Stomach (tissue), 9 donors: ENCODE measurements around the gene TBC1D5. TPM values are rescaled to one million over a fixed set of nuclear protein-coding genes. Genes with fewer than 3 reads are reported as not detected.

ENCODE experiments used
- DNase-seq, 2 donors: peaks; one replicate each; pipeline versions ENCODE4 v3.0.0 to v3.0.0-alpha.2; 2013 to 2019
- H3K27ac ChIP-seq, 5 donors: fragments of 200-600 bp in 4 of 5; sonication (generic) in 4 of 5; one replicate each; pipeline ENCODE4 v1.5.1; 2013 to 2019; ENCODE audit warnings: mild to moderate bottlenecking in 1 of 5, moderate library complexity in 1 of 5
- H3K27me3 ChIP-seq, 3 donors: fragments of 200-600 bp; sonication (generic); one replicate each; pipeline ENCODE4 v1.5.1; 2017 to 2019; ENCODE audit warnings: mixed run types in 1 of 3
- H3K36me3 ChIP-seq, 4 donors: fragments of 200-600 bp; sonication (generic); 1 replicate in 3 of 4; 2 replicates in 1 of 4; pipeline ENCODE4 v1.5.1; 2016 to 2019
- H3K4me1 ChIP-seq, 4 donors: fragments of 200-600 bp; sonication (generic); one replicate each; pipeline ENCODE4 v1.5.1; 2016 to 2019
- H3K4me3 ChIP-seq, 4 donors: fragments of 200-600 bp; sonication (generic) in 3 of 4; one replicate each; pipeline ENCODE4 v1.5.1; 2016 to 2019; ENCODE audit warnings: mild to moderate bottlenecking in 1 of 4
- H3K9me3 ChIP-seq, 4 donors: fragments of 200-600 bp; sonication (generic); one replicate each; pipeline ENCODE4 v1.5.1; 2016 to 2019
- EP300 ChIP-seq: sonication (generic); formaldehyde crosslinking; IDR thresholded peaks from one replicate; pipeline ENCODE4 v1.6.1; 2017; ENCODE audit warnings: antibody characterized with exemption
- POLR2A ChIP-seq, 4 donors: fragments of 450-650 bp; IDR thresholded peaks; one replicate each; pipeline ENCODE4 v1.6.1; 2016; ENCODE audit warnings: antibody characterized with exemption in 4 of 4, control low read depth in 2 of 4, mild to moderate bottlenecking in 1 of 4, moderate library complexity in 1 of 4
- POLR2AphosphoS5 ChIP-seq, 3 donors: sonication (generic); formaldehyde crosslinking; IDR thresholded peaks; one replicate each; pipeline ENCODE4 v1.6.1; 2016; ENCODE audit warnings: antibody characterized with exemption in 3 of 3
- WGBS, 5 donors: extraction: QIAGEN DNeasy Blood & Tissue Kit in 3 of 5; methylation state at CpG; one replicate each; pipeline versions ENCODE4 v1.1.5 to v1.1.7; 2013 to 2018; 5-methylcytosine and 5-hydroxymethylcytosine counted together
- intact Hi-C: fragments of 100-400 bp; cut with DNase I; formaldehyde crosslinking; loops from one replicate; pipeline ENCODE4 v1.15.1; 2023; ENCODE audit warnings: low total_unique reads
- polyA plus RNA-seq, 3 donors: library from polyadenylated mRNA; stranded (reverse); fragments of 200-250 nt; gene quantifications; one replicate each; pipeline ENCODE4 v1.2.3, GENCODE V29; 2013
- total RNA-seq, 5 donors: library from RNA; depleted of rRNA; stranded (reverse); fragments of >200 nt; gene quantifications; one replicate each; pipeline versions ENCODE4 v1.1.0 to v1.2.3, GENCODE V29; 2014 to 2016
- TF ChIP-seq, protein P1 (sequence below), 7 experiments: fragments of 450-650 bp in 4 of 7; fragments of 200-600 bp in 3 of 7; sonication (generic) in 3 of 7; IDR thresholded peaks; one replicate each; pipeline ENCODE4 v1.5.1; 2016 to 2019; ENCODE audit warnings: antibody characterized with exemption in 7 of 7, control low read depth in 2 of 7, mild to moderate bottlenecking in 1 of 7
- donor health status: healthy with polysubstance abuse.
- donor health status: Bipolar disorder and iron deficiency.
- donor health status: healthy.

Gene TBC1D5
- total and polyA plus RNA-seq, 8 donors, result 4.7 to 75.1 (median 32.0) TPM

DNA sequence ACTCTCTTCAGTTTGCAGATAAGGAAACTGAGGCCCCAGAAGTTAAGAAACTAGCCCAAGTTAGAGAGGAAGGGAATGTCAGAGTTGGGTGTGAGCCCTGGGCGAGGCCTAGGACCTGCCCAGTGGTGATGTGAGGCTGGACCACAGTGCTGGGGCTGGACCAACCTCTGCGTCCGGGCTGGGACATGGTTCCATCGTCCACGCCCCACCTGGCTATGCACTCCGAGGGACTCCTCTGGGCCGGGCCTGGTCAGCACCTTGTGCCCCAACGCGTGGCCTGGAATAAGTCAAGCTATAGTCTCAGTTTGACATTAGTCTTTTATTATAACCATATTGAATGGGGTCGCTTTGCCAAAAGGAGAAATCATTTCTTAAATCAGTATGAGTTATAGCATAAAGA is 585.6 kb downstream of the TBC1D5 start:
- intact Hi-C loops, result no loop called here
- no peaks in the 10 kb centered on the region for H3K4me1 ChIP-seq
- peaks cover 27 to 98% (median 86%) of the 10 kb centered on the region in 4 donors for H3K36me3 ChIP-seq
- TF ChIP-seq, protein P1, sequence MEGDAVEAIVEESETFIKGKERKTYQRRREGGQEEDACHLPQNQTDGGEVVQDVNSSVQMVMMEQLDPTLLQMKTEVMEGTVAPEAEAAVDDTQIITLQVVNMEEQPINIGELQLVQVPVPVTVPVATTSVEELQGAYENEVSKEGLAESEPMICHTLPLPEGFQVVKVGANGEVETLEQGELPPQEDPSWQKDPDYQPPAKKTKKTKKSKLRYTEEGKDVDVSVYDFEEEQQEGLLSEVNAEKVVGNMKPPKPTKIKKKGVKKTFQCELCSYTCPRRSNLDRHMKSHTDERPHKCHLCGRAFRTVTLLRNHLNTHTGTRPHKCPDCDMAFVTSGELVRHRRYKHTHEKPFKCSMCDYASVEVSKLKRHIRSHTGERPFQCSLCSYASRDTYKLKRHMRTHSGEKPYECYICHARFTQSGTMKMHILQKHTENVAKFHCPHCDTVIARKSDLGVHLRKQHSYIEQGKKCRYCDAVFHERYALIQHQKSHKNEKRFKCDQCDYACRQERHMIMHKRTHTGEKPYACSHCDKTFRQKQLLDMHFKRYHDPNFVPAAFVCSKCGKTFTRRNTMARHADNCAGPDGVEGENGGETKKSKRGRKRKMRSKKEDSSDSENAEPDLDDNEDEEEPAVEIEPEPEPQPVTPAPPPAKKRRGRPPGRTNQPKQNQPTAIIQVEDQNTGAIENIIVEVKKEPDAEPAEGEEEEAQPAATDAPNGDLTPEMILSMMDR (IDR thresholded peaks at IDR 0.05), result no peak
- no peak overlapping the region for H3K4me3 ChIP-seq
- DNase-seq, result no peak
- 89 to 100% (median 98%) methylated on average over 8 to 10 of the region's 10 CpGs for WGBS, 5 donors
- no peak overlapping the region for H3K27ac ChIP-seq
- H3K9me3 ChIP-seq, result peaks cover 6 to 32% (median 25%) of the 10 kb centered on the region in 4 donors
- H3K27me3 ChIP-seq, result no peaks in the 10 kb centered on the region

GRCh38 chr3:17155951-17156350 is 586.5 kb downstream of the TBC1D5 start:
- Histone ChIP-seq H3K4me3 (no peak overlapping the region), H3K36me3 (peaks cover 27 to 95% (median 80%) of the 10 kb centered on the region in 4 donors), H3K27me3 (no peaks in the 10 kb centered on the region), H3K27ac (no peak overlapping the region), H3K9me3 (peaks cover 6 to 38% (median 27%) of the 10 kb centered on the region in 4 donors), H3K4me1 (no peaks in the 10 kb centered on the region)
- TF ChIP-seq POLR2A (IDR thresholded peaks at IDR 0.05) (no peak), POLR2AphosphoS5 (IDR thresholded peaks at IDR 0.05) (no peak), EP300 (no peak)
- TF ChIP-seq, protein P1 (IDR thresholded peaks at IDR 0.05), result no peak
- no peak for DNase-seq
- intact Hi-C loops, result no loop called here
- 86 to 100% (median 95%) methylated on average over 1 of the region's 1 CpG for WGBS, 5 donors

DNA sequence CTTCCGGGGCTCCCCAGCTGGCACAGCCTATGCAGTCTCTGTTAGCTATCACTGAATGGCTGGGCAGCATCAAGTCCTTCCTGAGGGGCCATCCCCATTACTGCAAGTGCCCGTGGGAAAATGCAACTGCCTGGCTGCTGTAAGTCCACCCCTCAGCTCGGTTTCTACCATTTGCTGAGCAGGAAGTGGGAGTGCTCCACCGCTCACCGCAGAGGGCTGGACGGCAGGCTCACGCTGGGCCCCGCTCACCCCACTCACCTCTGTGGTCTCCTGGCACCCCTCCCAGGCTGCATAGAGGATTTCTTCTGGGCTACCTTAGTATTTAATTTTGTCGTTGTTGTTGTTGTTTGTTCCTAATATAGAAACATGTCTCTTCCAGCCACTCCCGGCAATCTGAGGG is 587.5 kb downstream of the TBC1D5 start:
- H3K9me3 ChIP-seq, result peaks cover 6 to 38% (median 27%) of the 10 kb centered on the region in 4 donors
- H3K27ac ChIP-seq, result no peak overlapping the region
- H3K27me3 ChIP-seq, result no peaks in the 10 kb centered on the region
- peaks cover 23 to 85% (median 71%) of the 10 kb centered on the region in 4 donors for H3K36me3 ChIP-seq
- TF ChIP-seq EP300 (no peak), POLR2AphosphoS5 (IDR thresholded peaks at IDR 0.05) (no peak), POLR2A (IDR thresholded peaks at IDR 0.05) (no peak)
- TF ChIP-seq, protein P1 (IDR thresholded peaks at IDR 0.05), result no peak
- intact Hi-C loops, result no loop called here
- 88 to 98% (median 94%) methylated on average over 7 to 10 of the region's 10 CpGs for WGBS, 5 donors
- DNase-seq, result no peak
- H3K4me1 ChIP-seq, result no peaks in the 10 kb centered on the region
- H3K4me3 ChIP-seq, result no peak overlapping the region

- 97 to 99% (median 98%) methylated on average over 5 of the region's 5 CpGs for WGBS, 5 donors
- Histone ChIP-seq H3K27ac (no peak overlapping the region), H3K4me3 (no peak overlapping the region), H3K4me1 (no peaks in the 10 kb centered on the region), H3K9me3 (peaks cover 6 to 38% (median 27%) of the 10 kb centered on the region in 4 donors), H3K36me3 (peaks cover 20 to 78% (median 64%) of the 10 kb centered on the region in 4 donors), H3K27me3 (no peaks in the 10 kb centered on the region)
- intact Hi-C loops, result no loop called here
- TF ChIP-seq POLR2AphosphoS5 (IDR thresholded peaks at IDR 0.05), result no peak
- TF ChIP-seq, protein P1 (IDR thresholded peaks at IDR 0.05), result no peak
- no peak for TF ChIP-seq POLR2A (IDR thresholded peaks at IDR 0.05)
- no peak for TF ChIP-seq EP300
- no peak for DNase-seq
These were observed 588.2 kb downstream of the TBC1D5 start for GRCh38 chr3:17154221-17154620.
